Spleen (tissue), 7 donors: Measurements from ENCODE around the gene VSNL1.

Experiments used
- CTCF ChIP-seq, 11 experiments: fragments of 200-600 bp in 7 of 11; fragments of 450-650 bp in 4 of 11; sonication (generic) in 4 of 11; IDR thresholded peaks in 8 of 11; conservative IDR thresholded peaks in 3 of 11; 1 replicate in 7 of 11; 2 replicates in 4 of 11; pipeline versions ENCODE4 v1.4.0 to v1.8.0; 2016 to 2021; ENCODE audit warnings: antibody characterized with exemption in 11 of 11, inconsistent platforms in 4 of 11, mild to moderate bottlenecking in 1 of 11
- POLR2A ChIP-seq, 3 donors: fragments of 450-650 bp; IDR thresholded peaks; one replicate each; pipeline ENCODE4 v1.5.1; 2017; ENCODE audit warnings: antibody characterized with exemption in 3 of 3, mild to moderate bottlenecking in 1 of 3
- donor health status: DM: no; HTN: no; CAD: no; lungs with moderate emphysema.
- donor health status: DM: no; HTN: no; CAD: no.
- donor health status: DM: no; HTN: no; CAD: no.

GRCh38 chr2:17672583-17673317 lies 132.3 kb downstream of the VSNL1 start:
- TF ChIP-seq POLR2A (IDR thresholded peaks at IDR 0.05) (no peak), CTCF (IDR thresholded peaks at IDR 0.05 in 8 of 11, conservative IDR thresholded peaks at IDR 0.05 in 3 of 11) (no peak)
